GM11168 (cell line): ENCODE data around the gene CLDN24.
"Not testable (repeated sequence)": the region's sequence is repeated elsewhere in the genome, so short reads cannot be mapped to it uniquely, and the experiment has no call there.

ENCODE experiments used
- in situ Hi-C: fragments of 300-500 bp; cut with MboI; formaldehyde crosslinking; loops from one replicate; pipeline ENCODE4 v1.12.0; 2022; ENCODE audit warnings: low sequenced_read_pairs; ENCODE audit not compliant: unreplicated experiment

Gene CLDN24

DNA sequence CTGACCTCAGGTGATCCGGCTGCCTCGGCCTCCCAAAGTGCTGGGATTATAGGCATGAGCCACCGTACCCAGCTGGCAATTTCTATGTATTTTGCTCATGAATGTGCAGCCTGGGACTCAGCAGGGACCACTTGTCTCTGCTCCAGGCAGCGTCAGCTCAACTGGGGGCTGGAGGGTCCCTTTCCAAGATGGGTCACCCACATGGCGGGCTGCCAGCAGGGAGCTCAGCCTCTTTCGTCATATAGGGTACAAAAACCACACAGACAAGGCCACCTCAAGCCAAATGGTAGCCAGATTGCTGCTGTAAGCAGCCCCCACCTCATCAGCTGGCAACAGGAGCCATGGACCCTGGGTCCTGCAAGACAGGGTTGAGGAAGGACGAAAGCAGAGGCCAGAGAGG, 2.4 kb upstream of the CLDN24 start:
- in situ Hi-C loops, result no loop called here

- in situ Hi-C loops, result not testable (repeated sequence)
Measured at GRCh38 chr4:183324056-183324455, 1.8 kb upstream of the CLDN24 start.

- in situ Hi-C loops, result no loop called here
Measured at GRCh38 chr4:183323295-183323694, 1.1 kb upstream of the CLDN24 start.

- in situ Hi-C loops, result no loop called here
Measured at GRCh38 chr4:183321516-183321915, 710 bp downstream of the CLDN24 start.

- in situ Hi-C loops, result no loop called here
Measured at GRCh38 chr4:183321079-183321478, 1.1 kb downstream of the CLDN24 start.

DNA sequence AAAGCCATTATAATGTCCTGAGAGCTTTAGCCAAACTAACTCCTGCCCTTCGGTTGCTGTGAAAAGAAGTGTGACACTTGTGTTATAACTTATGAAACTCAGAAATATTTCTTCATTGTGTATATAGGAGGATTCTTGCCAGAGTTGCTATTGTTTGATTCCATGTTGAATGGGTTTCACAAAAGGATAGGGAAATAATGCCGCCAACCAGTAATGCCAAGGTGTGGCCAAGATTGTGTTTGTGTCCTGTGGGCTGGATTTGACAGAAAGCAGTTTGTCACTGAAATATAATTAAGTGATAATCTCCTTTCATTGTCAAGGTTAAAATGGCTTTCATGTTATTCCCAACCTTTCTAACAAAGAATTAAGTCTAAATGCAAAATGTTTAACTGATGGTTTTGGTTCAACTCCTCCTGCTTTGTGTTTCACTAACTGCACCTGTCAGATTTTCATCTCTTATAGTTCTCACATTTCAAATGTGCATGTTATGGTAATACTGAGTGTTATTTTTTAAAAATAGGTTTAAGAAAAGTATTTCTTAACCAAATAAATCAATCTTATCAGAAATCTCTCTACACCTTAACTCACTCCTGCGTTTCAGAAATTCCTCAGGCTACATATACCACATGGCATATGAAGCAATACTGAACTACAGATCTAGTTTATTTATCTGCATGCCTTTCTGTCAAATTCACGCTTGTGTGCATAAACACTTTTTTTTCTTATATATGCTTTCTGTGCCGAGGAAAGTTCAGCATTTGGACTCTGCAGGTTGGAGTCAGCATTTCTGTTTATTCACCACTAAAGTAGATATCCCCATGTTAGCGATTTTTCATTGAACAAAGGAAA, 1.8 kb downstream of the CLDN24 start, which contains the start of gene CLDN22:
Gene CLDN22, minus strand, starts transcription at position 66 of the 849 bp plus-strand sequence. Its CDS starts 58 bp downstream, at position 8.
- in situ Hi-C loops, result no loop called here

- in situ Hi-C loops, result no loop called here
Measured at GRCh38 chr4:183318656-183319055, 3.6 kb downstream of the CLDN24 start.

DNA sequence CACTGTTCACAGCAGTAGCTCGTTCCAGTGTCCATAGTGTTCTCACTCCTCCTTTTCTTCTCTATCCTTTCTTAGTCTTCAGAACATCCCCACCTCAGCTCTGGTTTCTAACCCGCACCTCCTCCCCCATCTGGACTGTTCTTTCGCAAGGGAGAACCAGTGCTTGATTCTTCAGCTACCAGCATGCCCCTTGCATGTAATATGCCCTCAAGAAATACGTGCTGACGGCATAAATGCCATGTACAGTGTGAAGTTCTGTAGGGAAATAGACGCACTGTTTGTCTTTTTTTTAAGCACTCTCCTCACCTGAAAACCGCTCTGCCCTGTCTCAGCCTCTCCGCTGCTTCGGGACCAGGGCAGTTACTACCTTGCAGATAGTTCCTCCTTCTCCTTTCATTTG, 7.4 kb downstream of the CLDN24 start:
- in situ Hi-C loops, result no loop called here

DNA sequence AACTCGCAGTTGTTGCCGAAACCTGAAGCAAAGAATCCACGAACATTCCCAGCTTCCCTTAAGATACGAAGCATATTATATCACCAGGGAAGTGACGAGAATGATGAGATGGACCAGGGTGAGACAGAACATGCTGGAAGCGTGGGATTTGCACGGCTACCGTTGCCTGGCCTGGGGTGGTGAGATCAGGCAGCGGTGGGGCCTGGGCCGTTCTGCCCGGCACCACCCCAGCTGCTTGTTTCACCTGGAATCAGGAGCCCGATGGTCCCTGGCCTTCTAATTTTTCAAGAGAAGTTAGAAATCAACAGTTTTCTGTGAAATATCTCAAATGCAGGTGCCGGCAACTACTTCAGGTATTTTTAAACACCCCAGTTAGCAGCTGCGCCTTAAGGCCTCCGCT, 7.9 kb downstream of the CLDN24 start:
- in situ Hi-C loops, result no loop called here

GRCh38 chr4:183312841-183313240, 9.4 kb downstream of the CLDN24 start:
- in situ Hi-C loops, result no loop called here

GRCh38 chr4:183306811-183307210, 15.4 kb downstream of the CLDN24 start:
- in situ Hi-C loops, result no loop called here

GRCh38 chr4:183304538-183304937, 17.7 kb downstream of the CLDN24 start:
- in situ Hi-C loops, result no loop called here

DNA sequence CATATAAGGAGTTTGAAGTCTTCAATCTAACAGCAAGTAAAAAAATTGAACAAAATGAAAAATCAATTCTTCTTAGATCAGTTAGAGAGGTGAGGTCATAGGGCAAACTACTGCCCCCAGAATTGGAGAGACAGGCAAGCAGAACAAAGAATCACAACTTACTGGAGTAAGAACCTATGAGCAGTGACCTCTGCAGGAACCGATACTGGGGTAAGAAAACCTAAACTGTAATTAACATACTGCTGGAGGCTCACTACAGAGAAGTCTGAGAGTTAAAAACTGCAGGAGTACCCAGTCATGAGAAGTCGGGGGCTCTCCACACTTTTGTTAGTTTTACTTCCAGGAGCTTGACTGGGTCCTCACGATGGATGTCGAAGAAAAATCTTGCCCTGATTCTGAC, 18.2 kb downstream of the CLDN24 start:
- in situ Hi-C loops, result no loop called here

DNA sequence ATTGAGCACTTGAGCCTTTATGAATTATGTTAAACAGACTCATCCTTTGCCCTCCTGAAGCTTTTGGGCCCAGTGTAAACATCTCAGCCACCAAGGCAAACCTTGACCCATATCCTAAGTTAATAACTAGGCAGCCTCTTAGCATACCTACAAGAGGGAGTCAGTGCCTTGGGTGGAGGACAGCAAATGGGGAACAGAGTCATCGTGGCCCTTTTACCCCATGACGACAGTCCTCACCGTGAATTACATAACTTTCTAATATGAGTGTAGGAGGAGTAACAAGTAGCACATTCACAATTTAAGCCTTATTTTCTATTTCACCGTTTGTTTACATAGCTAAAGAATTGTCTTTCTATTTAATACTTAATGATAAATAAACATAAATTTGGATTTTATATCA, 18.9 kb downstream of the CLDN24 start:
- in situ Hi-C loops, result no loop called here

DNA sequence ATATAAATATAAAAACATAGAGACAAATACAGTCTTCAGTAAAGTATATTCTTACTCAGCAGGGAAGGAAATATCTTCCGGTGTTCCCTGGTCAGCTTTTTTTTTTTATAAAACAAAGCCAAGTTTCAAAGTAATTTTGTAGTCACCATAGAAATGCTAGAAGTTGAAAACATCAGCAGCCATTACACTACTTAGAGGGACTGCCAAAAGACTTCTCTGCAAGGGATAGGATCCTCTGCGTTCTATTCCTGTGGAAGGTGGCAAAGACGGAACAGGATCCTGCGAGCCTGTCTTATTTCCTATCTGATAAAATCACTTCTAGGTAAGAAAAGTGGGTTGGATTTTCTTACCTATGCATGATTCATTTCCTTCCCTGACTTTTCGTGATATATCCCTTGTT, 21.6 kb downstream of the CLDN24 start:
- in situ Hi-C loops, result no loop called here

GRCh38 chr4:183300070-183300469, 22.2 kb downstream of the CLDN24 start:
- in situ Hi-C loops, result no loop called here

- in situ Hi-C loops, result no loop called here
Measured at GRCh38 chr4:183299464-183299863, 22.8 kb downstream of the CLDN24 start.

DNA sequence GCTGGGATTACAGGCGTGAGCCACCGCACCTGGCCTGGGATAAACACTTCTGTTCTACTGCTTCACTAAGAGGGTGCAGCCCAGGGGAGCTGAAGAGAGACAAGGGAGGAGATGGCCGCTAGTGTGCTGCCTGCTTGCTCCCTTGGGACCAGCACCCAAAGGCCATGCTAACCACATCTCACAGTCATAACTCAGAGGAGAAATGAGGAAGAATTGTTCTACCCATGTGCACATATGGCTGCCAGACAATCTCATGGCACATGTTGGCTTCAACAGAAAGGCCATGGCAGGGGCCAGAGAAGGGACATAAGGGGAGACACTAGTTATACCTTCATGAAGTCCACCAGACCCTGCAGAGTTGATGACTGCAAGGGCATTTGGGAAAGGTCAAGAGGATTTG, 24.6 kb downstream of the CLDN24 start:
- in situ Hi-C loops, result no loop called here

DNA sequence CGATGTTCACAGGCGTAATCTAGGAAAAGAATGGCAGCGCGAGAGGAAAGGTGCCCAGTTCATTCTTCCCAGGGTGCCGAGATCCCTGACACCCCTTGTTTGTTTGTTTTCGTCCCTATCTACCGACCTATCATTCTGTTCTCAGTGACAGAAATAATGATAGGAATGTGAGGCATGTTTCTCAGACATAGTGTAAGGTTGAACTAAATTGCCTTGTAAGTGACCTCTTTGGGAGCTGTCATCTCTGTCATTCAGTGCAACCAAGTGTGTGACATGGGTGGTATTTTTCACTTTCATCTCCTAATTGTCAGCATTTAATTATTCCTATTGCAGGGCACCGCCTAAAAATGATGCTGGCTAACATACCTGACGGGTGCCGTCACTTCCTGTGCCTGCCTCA, 26.5 kb downstream of the CLDN24 start:
- in situ Hi-C loops, result no loop called here

DNA sequence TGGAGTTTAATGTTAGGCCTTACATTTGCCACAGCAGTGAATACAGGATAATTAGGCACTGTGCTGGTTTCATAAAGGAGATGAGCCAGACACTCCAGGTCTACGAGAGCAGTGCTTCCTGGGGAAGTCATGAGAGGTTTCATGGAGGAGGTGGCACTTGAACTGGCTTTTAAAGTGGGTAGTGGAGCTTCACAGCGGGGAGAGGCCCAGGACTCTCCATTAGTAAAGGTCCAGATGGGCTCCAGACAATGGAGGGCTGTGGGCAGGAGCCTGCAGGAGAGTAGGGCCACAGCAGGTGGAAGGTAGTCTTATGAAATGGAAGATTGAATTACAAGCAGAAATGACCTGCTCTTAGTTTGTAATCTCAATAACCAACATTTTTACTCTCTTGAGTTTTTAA, 31.2 kb downstream of the CLDN24 start:
- in situ Hi-C loops, result no loop called here

DNA sequence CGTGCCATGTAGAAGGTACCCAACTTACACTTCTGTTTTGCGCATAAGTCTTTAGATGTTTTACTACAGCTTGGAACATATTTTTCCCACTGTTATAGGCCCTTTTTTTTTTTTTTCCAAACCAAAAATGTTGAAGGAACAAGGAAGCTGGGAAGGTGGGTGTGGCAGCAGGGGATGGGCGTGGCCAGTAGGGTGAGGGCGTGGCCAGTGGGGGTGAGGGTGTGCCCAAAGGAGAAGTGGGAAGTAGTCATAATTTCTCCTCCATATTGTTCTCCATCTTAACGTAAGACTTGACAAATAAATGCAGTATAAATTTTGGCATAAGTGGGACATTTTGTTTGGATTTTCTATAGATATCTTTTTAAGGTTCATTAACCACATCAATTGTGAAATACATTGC, 32.5 kb downstream of the CLDN24 start:
- in situ Hi-C loops, result no loop called here

DNA sequence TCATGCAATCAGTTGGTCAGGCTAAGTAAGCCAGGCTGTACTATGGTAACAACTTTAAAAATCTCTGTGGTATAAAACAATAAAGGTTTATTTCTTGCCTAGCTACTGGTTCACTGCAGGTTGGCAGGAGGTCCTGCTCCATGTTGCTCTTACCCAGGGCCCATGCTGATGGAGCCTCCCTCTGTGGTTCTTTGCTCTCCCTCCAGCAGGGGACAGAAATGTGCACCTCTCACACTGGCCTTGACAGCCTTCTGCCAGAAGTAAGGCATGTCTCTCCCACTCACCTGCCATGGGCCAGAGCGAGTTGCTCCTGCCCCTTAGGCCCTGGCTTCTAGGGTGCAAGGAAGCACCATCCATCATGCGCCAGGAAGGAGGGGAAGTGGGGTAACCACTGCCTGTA, 33.3 kb downstream of the CLDN24 start:
- in situ Hi-C loops, result no loop called here
